ENCODE measurements around the gene ATF1.
"Not testable (repeated sequence)": the region's sequence is repeated elsewhere in the genome, so short reads cannot be mapped to it uniquely, and the experiment has no call there.

ATF1 gene

DNA sequence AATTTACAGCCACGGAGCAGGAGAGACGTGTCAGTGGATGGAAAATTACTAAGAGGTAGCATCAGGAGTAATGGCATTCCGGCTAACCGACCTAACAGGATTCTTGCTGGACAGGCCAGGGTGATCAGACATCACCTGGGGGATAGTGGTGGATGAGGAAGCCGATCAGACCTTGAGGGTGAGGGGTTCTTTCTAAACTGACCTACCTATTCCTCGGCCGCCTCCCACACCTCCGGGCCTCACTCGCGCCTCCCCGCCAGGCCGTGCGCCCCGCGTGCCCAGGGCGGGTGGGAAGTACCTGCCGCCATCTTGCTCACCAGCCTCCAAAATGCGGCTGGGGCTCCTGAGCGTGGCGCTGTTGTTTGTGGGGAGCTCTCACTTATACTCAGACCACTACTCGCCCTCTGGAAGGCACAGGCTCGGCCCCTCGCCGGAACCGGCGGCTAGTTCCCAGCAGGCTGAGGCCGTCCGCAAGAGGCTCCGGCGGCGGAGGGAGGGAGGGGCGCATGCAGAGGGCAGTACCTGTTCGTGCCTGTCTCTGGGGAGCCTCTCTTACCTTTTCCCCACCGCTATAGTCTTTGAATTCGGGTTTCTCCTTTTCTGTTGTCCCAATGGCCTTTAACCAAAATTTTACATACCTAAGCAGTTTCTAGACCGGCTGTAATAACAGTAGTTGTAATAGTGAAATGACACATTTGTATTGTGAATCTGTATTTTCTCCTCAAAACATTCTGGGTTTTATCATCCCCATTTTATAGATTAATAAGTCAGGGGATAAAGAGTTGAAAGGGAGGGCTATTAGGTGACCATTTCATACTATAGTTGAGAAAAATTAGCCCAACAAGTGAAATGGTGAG, 79.0 kb downstream of the ATF1 start, which contains the start of gene TMPRSS12:
Gene TMPRSS12 (plus strand): TSS at position 290 of the 857 bp plus-strand sequence. CDS start 39 bp downstream, at position 329.
- Histone ChIP-seq H3K4me2 (ENCODE audit: low read length) (no peak within 1 kb of the TSS), H3K9me2 (ENCODE audit: low read depth, low read length) (no peaks in the 10 kb centered on the region), H3K27ac (ENCODE audit: low read depth, low read length, poor library complexity, severe bottlenecking) (no peak within 1 kb of the TSS), H2AFZ (ENCODE audit: low read length) (no peak within 1 kb of the TSS), H3K9me3 (ENCODE audit: low read length) (no peaks in the 10 kb centered on the region; the same call in 1 of the 2 replicates), H3K79me2 (ENCODE audit: insufficient read depth, low read length) (no peaks in the 10 kb centered on the region), H3K4me1 (ENCODE audit: insufficient read depth, low read length, severe bottlenecking) (no peaks in the 10 kb centered on the region), H4K20me1 (ENCODE audit: insufficient read depth, low read length) (no peaks in the 10 kb centered on the region), H3K9ac (ENCODE audit: low read length) (no peak within 1 kb of the TSS), H3F3A (ENCODE audit: insufficient read depth, low read length) (no peaks in the 10 kb centered on the region), H3K4me3 (ENCODE audit: low read depth, low read length, poor library complexity, severe bottlenecking) (no peak within 1 kb of the TSS), H3K36me3 (ENCODE audit: insufficient read depth, low read length) (no peaks in the 10 kb centered on the region), H3K27me3 (ENCODE audit: insufficient read depth, low read length) (no peaks in the 10 kb centered on the region)
- TF ChIP-seq EZH2 (IDR thresholded peaks at IDR 0.05; ENCODE audit: borderline replicate concordance, low read length) (no peak), CTCF (IDR thresholded peaks at IDR 0.05; ENCODE audit: low read length) (no peak)

DNA sequence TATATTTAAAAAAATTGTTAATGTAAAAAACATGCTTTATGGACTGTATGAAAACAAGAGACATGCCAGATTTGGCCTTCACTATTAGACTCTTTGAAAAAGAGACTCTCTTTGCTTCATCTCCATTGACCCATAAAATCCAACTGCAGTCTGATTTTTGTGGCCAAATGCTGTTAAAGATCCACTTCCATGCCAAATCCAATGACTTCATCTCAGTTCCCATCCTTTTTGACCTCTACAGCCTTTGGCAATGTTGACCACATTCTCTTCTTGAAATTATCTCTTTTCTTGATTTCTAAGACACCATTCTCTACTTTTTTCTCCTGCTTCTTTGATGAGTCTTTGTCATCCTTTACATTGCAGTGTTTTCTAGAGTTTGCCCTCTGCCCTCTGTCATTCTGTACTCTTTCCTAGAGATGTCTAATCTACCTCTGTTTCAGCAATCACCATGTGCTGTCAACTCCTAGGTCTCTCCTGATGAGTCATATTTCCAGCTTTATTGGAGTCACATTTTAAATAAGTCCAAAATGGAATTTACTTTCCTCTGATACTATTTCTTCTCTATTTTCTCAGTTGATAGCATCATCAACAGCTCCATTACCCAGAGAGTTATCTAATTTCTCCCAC, 81.2 kb downstream of the ATF1 start:
- H3K79me2 ChIP-seq (ENCODE audit: insufficient read depth, low read length): no peaks in the 10 kb centered on the region

DNA sequence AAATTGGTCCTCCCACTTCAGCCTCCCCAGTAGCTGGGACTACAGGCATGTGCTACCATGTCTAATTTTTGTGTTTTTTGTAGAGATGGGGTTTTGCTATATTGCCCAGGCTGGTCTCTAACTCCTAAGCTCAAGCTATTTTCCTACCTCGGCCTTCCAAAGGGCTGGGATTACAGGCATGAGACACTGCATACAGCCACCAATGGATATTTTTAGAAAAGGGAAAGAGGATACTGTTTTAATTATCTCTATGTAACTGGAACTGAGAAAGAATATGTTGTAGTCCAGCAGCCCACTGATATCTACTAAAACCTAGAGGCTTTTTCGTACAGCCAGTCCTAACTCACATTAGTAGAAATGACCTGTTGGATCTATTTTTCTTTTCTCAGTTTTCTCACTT, 85.1 kb downstream of the ATF1 start:
- Histone ChIP-seq H3K9ac (ENCODE audit: low read length) (no peak overlapping the region), H3K27me3 (ENCODE audit: insufficient read depth, low read length) (no peaks in the 10 kb centered on the region), H3K4me2 (ENCODE audit: low read length) (no peak overlapping the region), H4K20me1 (ENCODE audit: insufficient read depth, low read length) (no peaks in the 10 kb centered on the region), H3K4me1 (ENCODE audit: insufficient read depth, low read length, severe bottlenecking) (no peaks in the 10 kb centered on the region), H3K36me3 (ENCODE audit: insufficient read depth, low read length) (no peaks in the 10 kb centered on the region), H3K27ac (ENCODE audit: low read depth, low read length, poor library complexity, severe bottlenecking) (no peak overlapping the region), H3K9me3 (ENCODE audit: low read length) (no peaks in the 10 kb centered on the region), H2AFZ (ENCODE audit: low read length) (no peak overlapping the region), H3K79me2 (ENCODE audit: insufficient read depth, low read length) (no peaks in the 10 kb centered on the region), H3K4me3 (ENCODE audit: low read depth, low read length, poor library complexity, severe bottlenecking) (no peak overlapping the region), H3K9me2 (ENCODE audit: low read depth, low read length) (no peaks in the 10 kb centered on the region), H3F3A (ENCODE audit: insufficient read depth, low read length) (no peaks in the 10 kb centered on the region)
- TF ChIP-seq CTCF (IDR thresholded peaks at IDR 0.05; ENCODE audit: low read length): no peak
- no peak for TF ChIP-seq EZH2 (IDR thresholded peaks at IDR 0.05; ENCODE audit: borderline replicate concordance, low read length)

More for the DNA sequence above, 81.2 kb downstream of the ATF1 start:
- no peak overlapping the region for H3K4me2 ChIP-seq (ENCODE audit: low read length)
- no peak overlapping the region for H2AFZ ChIP-seq (ENCODE audit: low read length)
- H3K27me3 ChIP-seq (ENCODE audit: insufficient read depth, low read length): no peaks in the 10 kb centered on the region
- H4K20me1 ChIP-seq (ENCODE audit: insufficient read depth, low read length): no peaks in the 10 kb centered on the region
- H3K9ac ChIP-seq (ENCODE audit: low read length): no peak overlapping the region
- no peaks in the 10 kb centered on the region for H3K4me1 ChIP-seq (ENCODE audit: insufficient read depth, low read length, severe bottlenecking)
- no peak overlapping the region for H3K27ac ChIP-seq (ENCODE audit: low read depth, low read length, poor library complexity, severe bottlenecking)
- no peaks in the 10 kb centered on the region for H3F3A ChIP-seq (ENCODE audit: insufficient read depth, low read length)
- H3K9me2 ChIP-seq (ENCODE audit: low read depth, low read length): no peaks in the 10 kb centered on the region
- TF ChIP-seq EZH2 (IDR thresholded peaks at IDR 0.05; ENCODE audit: borderline replicate concordance, low read length): no peak
- no peak for TF ChIP-seq CTCF (IDR thresholded peaks at IDR 0.05; ENCODE audit: low read length)
- H3K4me3 ChIP-seq (ENCODE audit: low read depth, low read length, poor library complexity, severe bottlenecking): no peak overlapping the region
- H3K9me3 ChIP-seq (ENCODE audit: low read length): no peaks in the 10 kb centered on the region; the same call in 1 of the 2 replicates
- no peaks in the 10 kb centered on the region for H3K36me3 ChIP-seq (ENCODE audit: insufficient read depth, low read length)

- not testable (repeated sequence) for H4K20me1 ChIP-seq (ENCODE audit: insufficient read depth, low read length); H3K9me3 ChIP-seq (ENCODE audit: low read length); H3K9ac ChIP-seq (ENCODE audit: low read length); H2AFZ ChIP-seq (ENCODE audit: low read length); H3F3A ChIP-seq (ENCODE audit: insufficient read depth, low read length); H3K4me3 ChIP-seq (ENCODE audit: low read depth, low read length, poor library complexity, severe bottlenecking); H3K79me2 ChIP-seq (ENCODE audit: insufficient read depth, low read length); H3K9me2 ChIP-seq (ENCODE audit: low read depth, low read length); H3K4me2 ChIP-seq (ENCODE audit: low read length); H3K27ac ChIP-seq (ENCODE audit: low read depth, low read length, poor library complexity, severe bottlenecking); H3K36me3 ChIP-seq (ENCODE audit: insufficient read depth, low read length); H3K4me1 ChIP-seq (ENCODE audit: insufficient read depth, low read length, severe bottlenecking); H3K27me3 ChIP-seq (ENCODE audit: insufficient read depth, low read length)
Observed at GRCh38 chr12:50855218-50855617, 91.3 kb downstream of the ATF1 start.

DNA sequence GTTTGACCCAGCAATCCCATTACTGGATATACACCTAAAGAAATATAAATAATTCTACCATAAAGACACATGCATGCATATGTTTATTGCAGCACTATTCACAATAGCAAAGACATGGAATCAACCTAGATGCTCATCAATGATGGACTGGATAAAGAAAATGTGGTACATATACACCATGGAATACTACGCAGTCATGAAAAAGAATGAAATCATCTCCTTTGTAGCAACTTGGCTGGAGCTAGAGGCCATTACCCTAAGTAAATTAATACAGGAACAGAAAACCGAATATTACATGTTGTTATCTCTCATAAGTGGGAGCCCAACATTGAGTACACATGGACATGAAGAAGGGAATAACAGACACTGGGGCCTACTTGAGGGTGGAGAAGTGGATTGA, 91.8 kb downstream of the ATF1 start:
- H3K9me2 ChIP-seq (ENCODE audit: low read depth, low read length): not testable (repeated sequence)

More for the DNA sequence above, 91.8 kb downstream of the ATF1 start:
- H2AFZ ChIP-seq (ENCODE audit: low read length); H3K36me3 ChIP-seq (ENCODE audit: insufficient read depth, low read length); H3K79me2 ChIP-seq (ENCODE audit: insufficient read depth, low read length); H3K27me3 ChIP-seq (ENCODE audit: insufficient read depth, low read length); H3K4me2 ChIP-seq (ENCODE audit: low read length); H3K4me1 ChIP-seq (ENCODE audit: insufficient read depth, low read length, severe bottlenecking); H4K20me1 ChIP-seq (ENCODE audit: insufficient read depth, low read length); H3K27ac ChIP-seq (ENCODE audit: low read depth, low read length, poor library complexity, severe bottlenecking); H3K9ac ChIP-seq (ENCODE audit: low read length); H3F3A ChIP-seq (ENCODE audit: insufficient read depth, low read length); H3K4me3 ChIP-seq (ENCODE audit: low read depth, low read length, poor library complexity, severe bottlenecking); H3K9me3 ChIP-seq (ENCODE audit: low read length): not testable (repeated sequence)

All from OCI-LY1 (cell line).